Right cardiac atrium (tissue), 5 donors: ENCODE data around the gene ANKRD13C. TPM values are rescaled to one million over a fixed set of nuclear protein-coding genes. Genes with fewer than 3 reads are reported as not detected.
A peak's percentile ranks its signal among the peaks of the same experiment; 100 is the strongest.
"Not testable (repeated sequence)": the region's sequence is repeated elsewhere in the genome, so short reads cannot be mapped to it uniquely, and the experiment has no call there.

Experiments
- ATAC-seq, 2 donors: fragments of 200-7000 bp; cut with Tn5 transposase; one replicate each; pipeline versions ENCODE4 v1.8.0 to v1.9.1; 2020; ENCODE audit warnings: moderate library complexity in 2 of 2, mild to moderate bottlenecking in 1 of 2
- DNase-seq, 3 donors: peaks; one replicate each; pipeline ENCODE4 v3.0.0-alpha.2; 2020
- H3K27ac ChIP-seq: one replicate; pipeline ENCODE4 v1.5.1; 2013; ENCODE audit warnings: mild to moderate bottlenecking, low read length, control low read depth, moderate library complexity
- H3K27me3 ChIP-seq: one replicate; pipeline ENCODE4 v1.6.1; 2013; ENCODE audit not compliant: control insufficient read depth, insufficient read depth
- H3K4me1 ChIP-seq: one replicate; pipeline ENCODE4 v1.6.1; 2013; ENCODE audit warnings: low read length; ENCODE audit not compliant: control insufficient read depth, insufficient read depth
- H3K4me3 ChIP-seq: one replicate; pipeline ENCODE4 v1.5.1; 2013; ENCODE audit warnings: low read length, control low read depth
- H3K9me3 ChIP-seq: one replicate; pipeline ENCODE4 v1.6.1; 2013; ENCODE audit warnings: low read length; ENCODE audit not compliant: control insufficient read depth
- WGBS: extraction: QIAGEN DNeasy Blood & Tissue Kit; methylation state at CpG from one replicate; pipeline ENCODE4 v1.1.7; 2013; 5-methylcytosine and 5-hydroxymethylcytosine counted together
- intact Hi-C, 4 donors: fragments of 100-400 bp; cut with DNase I; formaldehyde crosslinking; loops; one replicate each; pipeline versions ENCODE4 v1.11.0 to v1.14.0; 2022 to 2023
- polyA plus RNA-seq: library from polyadenylated mRNA; stranded (reverse); fragments of 200-250 nt; gene quantifications from one replicate; pipeline ENCODE4 v1.2.3, GENCODE V29; 2013
- total RNA-seq, 4 donors: library from RNA; stranded (reverse); fragmentation: NEBNext Ultra II Directional; extraction: Animal tissue kit (Norgen Biotek cat#: 25700); gene quantifications; one replicate each; pipeline ENCODE4 v1.2.1, GENCODE V29; 2021
- donor health status: healthy with polysubstance abuse.
- donor health status: DM: no; HTN: yes; CAD: no.
- donor health status: DM: no; HTN: no; CAD: no.
- donor health status: DM: no; HTN: yes; CAD: no; lungs with severe emphysema.
- donor health status: DM: yes; HTN: yes; CAD: no.

Gene ANKRD13C
- total and polyA plus RNA-seq, 5 donors, result 5.7 to 14.8 (median 12.0) TPM

- Histone ChIP-seq H3K27me3 (no peaks in the 10 kb centered on the region), H3K4me1 (no peaks in the 10 kb centered on the region), H3K4me3 (no peak overlapping the region), H3K9me3 (no peaks in the 10 kb centered on the region), H3K27ac (no peak overlapping the region)
- WGBS, result 90% methylated on average over 7 of the region's 7 CpGs
- ATAC-seq (no peak), DNase-seq (no peak)
- intact Hi-C loops, result loop anchor here in 1 of 4 donors (10.0 kb wide), 1 partner anchor 46 kb away; no protein-coding TSS in a partner anchor
Observed at GRCh38 chr1:70358921-70359564, 4.5 kb upstream of the ANKRD13C start.

GRCh38 chr1:70355920-70356319 lies 1.4 kb upstream of the ANKRD13C start:
- H3K9me3 ChIP-seq, result no peaks in the 10 kb centered on the region
- no peak overlapping the region for H3K4me3 ChIP-seq
- WGBS, result 73% methylated on average over 7 of the region's 7 CpGs
- ATAC-seq (no peak), DNase-seq (no peak)
- no peaks in the 10 kb centered on the region for H3K4me1 ChIP-seq
- H3K27me3 ChIP-seq, result no peaks in the 10 kb centered on the region
- no peak overlapping the region for H3K27ac ChIP-seq
- intact Hi-C loops, result loop anchor here in 1 of 4 donors (10.0 kb wide), 1 partner anchor 49 kb away; no protein-coding TSS in a partner anchor

- intact Hi-C loops, result loop anchor here in 1 of 4 donors (10.0 kb wide), 1 partner anchor 50 kb away; no protein-coding TSS in a partner anchor
- H3K9me3 ChIP-seq, result no peaks in the 10 kb centered on the region
- H3K27ac ChIP-seq, result peak overlapping the region; percentile 71
- H3K4me3 ChIP-seq, result peak overlapping the region; percentile 55
- 48% methylated on average over 6 of the region's 6 CpGs for WGBS
- ATAC-seq (no peak), DNase-seq (no peak)
- no peaks in the 10 kb centered on the region for H3K27me3 ChIP-seq
- no peaks in the 10 kb centered on the region for H3K4me1 ChIP-seq
Observed at GRCh38 chr1:70355111-70355407, 537 bp upstream of the ANKRD13C start.

- intact Hi-C loops, result loop anchor here in 1 of 4 donors (10.0 kb wide), 1 partner anchor 51 kb away; no protein-coding TSS in a partner anchor
- DNase-seq, result no peak
- H3K27ac ChIP-seq, result peak overlapping the region; percentile 71
- H3K27me3 ChIP-seq, result no peaks in the 10 kb centered on the region
- ATAC-seq, result peak in 1 of 2 donors; percentile 34
- no peaks in the 10 kb centered on the region for H3K9me3 ChIP-seq
- peak overlapping the region; percentile 55 for H3K4me3 ChIP-seq
- WGBS, result under 1% methylated on average over 34 of the region's 34 CpGs
- H3K4me1 ChIP-seq, result no peaks in the 10 kb centered on the region
Observed at GRCh38 chr1:70353601-70354331, 756 bp downstream of the ANKRD13C start.

- ATAC-seq (no peak), DNase-seq (no peak)
- intact Hi-C loops, result loop anchor here in 1 of 4 donors (10.0 kb wide), 1 partner anchor 52 kb away; no protein-coding TSS in a partner anchor
- Histone ChIP-seq H3K27ac (no peak overlapping the region), H3K9me3 (no peaks in the 10 kb centered on the region), H3K4me1 (no peaks in the 10 kb centered on the region), H3K4me3 (peak overlapping the region; percentile 55), H3K27me3 (no peaks in the 10 kb centered on the region)
- 32% methylated on average over 4 of the region's 4 CpGs for WGBS
Observed at GRCh38 chr1:70353044-70353443, 1.5 kb downstream of the ANKRD13C start.

- H3K27ac ChIP-seq, H3K4me3 ChIP-seq, DNase-seq, H3K27me3 ChIP-seq, ATAC-seq, H3K4me1 ChIP-seq, H3K9me3 ChIP-seq: not testable (repeated sequence)
- 96% methylated on average over 4 of the region's 4 CpGs for WGBS
- intact Hi-C loops, result loop anchor here in 1 of 4 donors (10.0 kb wide), 1 partner anchor 55 kb away; no protein-coding TSS in a partner anchor
Observed at GRCh38 chr1:70349799-70350198, 4.7 kb downstream of the ANKRD13C start.

GRCh38 chr1:70348399-70349165 lies 5.9 kb downstream of the ANKRD13C start:
- 80% methylated on average over 11 of the region's 11 CpGs for WGBS

GRCh38 chr1:70339644-70340043 lies 14.9 kb downstream of the ANKRD13C start:
- intact Hi-C loops, H3K4me3 ChIP-seq, DNase-seq, H3K27ac ChIP-seq, ATAC-seq, H3K27me3 ChIP-seq, H3K9me3 ChIP-seq, H3K4me1 ChIP-seq: not testable (repeated sequence)
- 94% methylated on average over 3 of the region's 3 CpGs for whole genome bisulfite sequencing

More at GRCh38 chr1:70348399-70349165, 5.9 kb downstream of the ANKRD13C start:
- Histone ChIP-seq H3K27me3 (no peaks in the 10 kb centered on the region), H3K4me3 (no peak overlapping the region), H3K27ac (no peak overlapping the region), H3K4me1 (no peaks in the 10 kb centered on the region), H3K9me3 (no peaks in the 10 kb centered on the region)
- DNase-seq (no peak), ATAC-seq (no peak)
- intact Hi-C loops, result no loop called here

GRCh38 chr1:70336050-70336449 lies 18.5 kb downstream of the ANKRD13C start:
- Histone ChIP-seq H3K4me3 (no peak overlapping the region), H3K4me1 (no peaks in the 10 kb centered on the region), H3K27ac (no peak overlapping the region), H3K9me3 (no peaks in the 10 kb centered on the region), H3K27me3 (no peaks in the 10 kb centered on the region)
- no peak for DNase-seq
- no peak for ATAC-seq
- intact Hi-C loops, result no loop called here

DNA sequence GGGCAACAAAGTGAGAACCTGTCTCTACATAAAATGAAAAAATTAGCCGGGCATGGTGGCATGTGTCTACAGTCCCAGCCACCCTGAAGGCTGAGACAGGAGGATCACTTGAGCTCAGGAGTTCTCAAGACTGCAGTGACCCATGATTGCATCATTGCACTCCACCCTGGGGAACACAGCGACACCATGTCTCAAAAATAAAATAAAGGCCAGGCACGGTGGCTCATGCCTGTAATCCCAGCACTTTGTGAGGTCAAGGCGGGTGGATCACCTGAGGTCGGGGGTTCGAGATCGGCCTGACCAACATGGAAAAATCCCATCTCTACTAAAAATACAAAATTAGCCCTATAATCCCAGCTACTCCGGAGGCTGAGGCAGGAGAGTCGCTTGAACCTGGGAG lies 20.1 kb downstream of the ANKRD13C start:
- Histone ChIP-seq H3K4me3 (no peak overlapping the region), H3K9me3 (no peaks in the 10 kb centered on the region), H3K27me3 (no peaks in the 10 kb centered on the region), H3K27ac (no peak overlapping the region), H3K4me1 (no peaks in the 10 kb centered on the region)
- 97% methylated on average over 9 of the region's 9 CpGs for WGBS
- DNase-seq (no peak), ATAC-seq (no peak)
- intact Hi-C loops, result no loop called here

GRCh38 chr1:70333245-70333644 lies 21.3 kb downstream of the ANKRD13C start:
- intact Hi-C loops, result no loop called here
- ATAC-seq, result no peak
- Histone ChIP-seq H3K4me1 (no peaks in the 10 kb centered on the region), H3K27me3 (no peaks in the 10 kb centered on the region), H3K27ac (no peak overlapping the region), H3K9me3 (no peaks in the 10 kb centered on the region), H3K4me3 (no peak overlapping the region)
- WGBS, result 95% methylated on average over 2 of the region's 2 CpGs
- no peak for DNase-seq
